Breast epithelium (tissue), 4 donors: ENCODE results near the gene FNDC3A. TPM values are rescaled to one million over a fixed set of nuclear protein-coding genes. Genes with fewer than 3 reads are reported as not detected.

Source experiments
- DNase-seq, 2 donors: peaks; one replicate each; pipeline ENCODE4 v3.0.0-alpha.2; 2019; ENCODE audit warnings: low spot score in 2 of 2
- H3K27ac ChIP-seq, 2 donors: fragments of 200-600 bp; sonication (generic) in 1 of 2; one replicate each; pipeline ENCODE4 v1.5.1; 2016 to 2019; ENCODE audit warnings: mild to moderate bottlenecking in 1 of 2
- H3K27me3 ChIP-seq, 2 donors: fragments of 200-600 bp; sonication (generic) in 1 of 2; one replicate each; pipeline versions ENCODE4 v1.5.1 to v1.6.0; 2017 to 2019; ENCODE audit warnings: control low read depth in 1 of 2, mild to moderate bottlenecking in 1 of 2
- H3K36me3 ChIP-seq: fragments of 200-600 bp; one replicate; pipeline ENCODE4 v1.5.1; 2019
- H3K4me1 ChIP-seq, 2 donors: fragments of 200-600 bp; sonication (generic); one replicate each; pipeline ENCODE4 v1.5.1; 2016 to 2019; ENCODE audit warnings: control low read depth in 1 of 2
- H3K4me3 ChIP-seq, 3 donors: fragments of 200-600 bp; sonication (generic); 1 replicate in 2 of 3; 2 replicates in 1 of 3; pipeline ENCODE4 v1.5.1; 2016 to 2019; ENCODE audit warnings: mild to moderate bottlenecking in 3 of 3, moderate library complexity in 2 of 3
- H3K9me3 ChIP-seq, 2 donors: fragments of 200-600 bp; sonication (generic) in 1 of 2; one replicate each; pipeline ENCODE4 v1.5.1; 2016 to 2019; ENCODE audit warnings: control low read depth in 1 of 2
- CTCF ChIP-seq, 3 donors: fragments of 450-650 bp; IDR thresholded peaks; one replicate each; pipeline ENCODE4 v1.5.1; 2016 to 2017; ENCODE audit warnings: antibody characterized with exemption in 3 of 3, mild to moderate bottlenecking in 3 of 3, moderate library complexity in 3 of 3
- POLR2A ChIP-seq: fragments of 450-650 bp; IDR thresholded peaks from one replicate; pipeline ENCODE4 v1.6.1; 2016; ENCODE audit warnings: antibody characterized with exemption, mild to moderate bottlenecking, moderate library complexity
- POLR2AphosphoS5 ChIP-seq, 3 donors: sonication (generic); formaldehyde crosslinking; IDR thresholded peaks; one replicate each; pipeline ENCODE4 v1.6.1; 2017; ENCODE audit warnings: antibody characterized with exemption in 3 of 3
- intact Hi-C: fragments of 100-400 bp; cut with DNase I; formaldehyde crosslinking; loops from one replicate; pipeline ENCODE4 v1.15.1; 2023; ENCODE audit warnings: low total_unique reads
- total RNA-seq, 3 donors: library from RNA; depleted of rRNA; stranded (reverse); fragments of >200 nt; gene quantifications; one replicate each; pipeline ENCODE4 v1.1.0, GENCODE V29; 2016

Gene FNDC3A
- total RNA-seq, 3 donors from 2014 or later, result 45.3 to 85.8 (median 57.7) TPM

- Histone ChIP-seq H3K27me3 (no peaks in the 10 kb centered on the region), H3K4me1 (no peaks in the 10 kb centered on the region), H3K4me3 (no peak overlapping the region), H3K36me3 (no peaks in the 10 kb centered on the region), H3K27ac (no peak overlapping the region), H3K9me3 (no peaks in the 10 kb centered on the region)
- no peak for DNase-seq
- intact Hi-C loops, result no loop called here
- TF ChIP-seq POLR2A, result no peak
- no peak for TF ChIP-seq CTCF (IDR thresholded peaks at IDR 0.05)
- no peak for TF ChIP-seq POLR2AphosphoS5 (IDR thresholded peaks at IDR 0.05)
These were observed 7.6 kb downstream of the FNDC3A start for GRCh38 chr13:48983331-48983730.

DNA sequence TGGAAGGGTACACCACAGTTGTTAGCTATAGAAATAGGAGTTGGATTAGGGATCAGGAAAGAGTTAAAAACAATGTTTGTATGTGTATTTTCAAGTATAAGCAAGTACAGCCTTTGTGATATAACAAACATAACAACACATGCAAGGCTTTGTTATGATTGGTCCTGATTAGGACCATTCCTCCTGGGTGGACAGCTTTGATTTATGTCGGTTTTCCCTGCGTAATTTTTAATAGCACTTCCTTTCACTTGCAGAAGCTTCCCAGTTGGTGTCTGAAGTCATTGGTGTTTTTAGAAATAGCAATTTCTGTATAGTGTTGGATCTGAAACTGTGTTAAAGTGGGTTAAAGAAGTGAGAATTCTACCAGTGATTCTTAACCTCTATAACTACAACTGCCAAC is 10.0 kb downstream of the FNDC3A start:
- TF ChIP-seq POLR2AphosphoS5 (IDR thresholded peaks at IDR 0.05) (no peak), CTCF (IDR thresholded peaks at IDR 0.05) (no peak), POLR2A (no peak)
- Histone ChIP-seq H3K4me3 (no peak overlapping the region), H3K27me3 (no peaks in the 10 kb centered on the region), H3K4me1 (no peaks in the 10 kb centered on the region), H3K27ac (no peak overlapping the region), H3K36me3 (no peaks in the 10 kb centered on the region), H3K9me3 (peaks cover 0 to under 1% of the 10 kb centered on the region in 2 donors)
- no peak for DNase-seq
- intact Hi-C loops, result no loop called here

DNA sequence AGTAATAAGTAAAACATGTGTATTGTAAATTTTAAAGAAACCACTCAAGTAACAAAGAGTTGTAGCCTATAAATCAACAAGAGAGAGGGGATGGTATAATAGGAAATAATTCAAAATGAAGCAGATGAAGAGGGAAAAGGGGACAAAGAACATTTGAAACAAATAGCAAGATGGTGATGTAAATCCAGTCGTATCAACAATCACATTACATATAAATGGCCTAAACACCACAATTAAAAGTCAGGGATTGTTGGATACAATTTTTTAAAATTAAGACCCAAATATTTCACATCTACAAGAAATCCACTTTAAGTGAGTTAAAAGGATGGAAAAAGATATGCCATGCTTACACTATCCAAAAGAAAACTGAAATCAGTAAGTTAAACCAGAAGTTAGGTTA is 15.2 kb downstream of the FNDC3A start:
- no peak for DNase-seq
- peaks cover 0 to 7% of the 10 kb centered on the region in 2 donors for H3K9me3 ChIP-seq
- no peak overlapping the region for H3K27ac ChIP-seq
- no peaks in the 10 kb centered on the region for H3K4me1 ChIP-seq
- no peaks in the 10 kb centered on the region for H3K36me3 ChIP-seq
- intact Hi-C loops, result loop anchor here (5.0 kb wide), 1 partner anchor 989 kb away; the partner anchor contains the start of gene SUCLA2
- TF ChIP-seq POLR2A (no peak), CTCF (IDR thresholded peaks at IDR 0.05) (no peak), POLR2AphosphoS5 (IDR thresholded peaks at IDR 0.05) (no peak)
- H3K27me3 ChIP-seq, result no peaks in the 10 kb centered on the region
- H3K4me3 ChIP-seq, result no peak overlapping the region

DNA sequence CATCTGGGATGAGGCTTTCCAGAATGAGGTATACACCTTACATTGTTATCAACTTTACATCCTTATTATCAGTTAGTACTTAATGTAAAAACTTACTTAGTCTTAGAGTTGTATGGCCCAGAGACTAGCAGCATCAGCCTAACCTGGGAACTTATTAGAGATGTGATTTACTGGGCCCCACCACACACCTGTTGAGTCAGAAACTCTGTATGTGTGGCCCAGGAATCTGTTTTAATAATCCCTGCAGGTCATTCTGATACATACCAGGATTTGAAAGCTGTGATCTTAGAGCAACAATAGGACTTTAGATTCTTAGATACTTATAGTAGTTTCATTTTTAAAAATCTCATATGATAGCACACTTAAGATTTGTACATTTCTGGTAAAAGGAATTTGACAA is 17.4 kb downstream of the FNDC3A start:
- H3K36me3 ChIP-seq, result no peaks in the 10 kb centered on the region
- TF ChIP-seq CTCF (IDR thresholded peaks at IDR 0.05) (no peak), POLR2AphosphoS5 (IDR thresholded peaks at IDR 0.05) (no peak), POLR2A (no peak)
- no peaks in the 10 kb centered on the region for H3K4me1 ChIP-seq
- no peak for DNase-seq
- H3K4me3 ChIP-seq, result no peak overlapping the region
- H3K9me3 ChIP-seq, result peaks cover 0 to 7% of the 10 kb centered on the region in 2 donors
- intact Hi-C loops, result loop anchor here (5.0 kb wide), 1 partner anchor 991 kb away; the partner anchor contains the start of gene SUCLA2
- no peak overlapping the region for H3K27ac ChIP-seq
- H3K27me3 ChIP-seq, result no peaks in the 10 kb centered on the region

GRCh38 chr13:48994706-48995105 is 19.0 kb downstream of the FNDC3A start:
- intact Hi-C loops, result loop anchor here (5.0 kb wide), 1 partner anchor 992 kb away; the partner anchor contains the start of gene SUCLA2

More at GRCh38 chr13:48994706-48995105, 19.0 kb downstream of the FNDC3A start:
- TF ChIP-seq CTCF (IDR thresholded peaks at IDR 0.05), result no peak
- TF ChIP-seq POLR2A, result no peak
- TF ChIP-seq POLR2AphosphoS5 (IDR thresholded peaks at IDR 0.05), result no peak
- Histone ChIP-seq H3K27ac (no peak overlapping the region), H3K9me3 (peaks cover 0 to 9% of the 10 kb centered on the region in 2 donors), H3K4me1 (no peaks in the 10 kb centered on the region), H3K4me3 (no peak overlapping the region), H3K36me3 (no peaks in the 10 kb centered on the region), H3K27me3 (no peaks in the 10 kb centered on the region)
- no peak for DNase-seq
